ENCODE measurements around the gene SBF2. TPM values are rescaled to one million over a fixed set of nuclear protein-coding genes. Genes with fewer than 3 reads are reported as not detected.
"Not testable (repeated sequence)": the region's sequence is repeated elsewhere in the genome, so short reads cannot be mapped to it uniquely, and the experiment has no call there.

SBF2 gene
- total and polyA plus RNA-seq, 2 donors (not counting 3 experiments of a cell fraction or from before 2014, with no cell fraction given) = 15.4 to 42.4 TPM

GRCh38 chr11:9936754-9937153 lies 357.3 kb downstream of the SBF2 start:
- DNase-seq (ENCODE audit: low read depth, low spot score) = no peak
- Histone ChIP-seq H3K79me2 (ENCODE audit: control insufficient read depth, insufficient read depth, low read length) (no peaks in the 10 kb centered on the region), H3K4me1 (ENCODE audit: control insufficient read depth, extremely low read depth, insufficient read depth, low read length) (no peaks in the 10 kb centered on the region), H3K4me2 (ENCODE audit: insufficient read depth, low read length) (no peak overlapping the region), H3K9me1 (replicated peaks; ENCODE audit: control insufficient read depth, extremely low read depth, insufficient read depth, low read length) (no peaks in the 10 kb centered on the region), H3K27me3 (ENCODE audit: control insufficient read depth in 2 of 2, insufficient read depth in 2 of 2, low read length in 2 of 2) (no peaks in the 10 kb centered on the region), H3K9ac (replicated peaks; ENCODE audit: extremely low read depth, insufficient read depth, low read length) (no peak overlapping the region), H2AFZ (ENCODE audit: low read depth, low read length) (no peak overlapping the region), H4K20me1 (replicated peaks; ENCODE audit: control insufficient read depth, extremely low read depth, insufficient read depth, low read length) (no peaks in the 10 kb centered on the region), H3K9me3 (replicated peaks; ENCODE audit: control insufficient read depth, insufficient read depth, low read length) (no peaks in the 10 kb centered on the region), H3K36me3 (ENCODE audit: control insufficient read depth in 2 of 2, extremely low read depth in 1 of 2, insufficient read depth in 2 of 2, low read length in 2 of 2) (no peaks in the 10 kb centered on the region), H3K27ac (ENCODE audit: insufficient read depth, low read depth, low read length) (no peak overlapping the region), H3K4me3 (replicated peaks in 1 of 3; ENCODE audit: insufficient read depth in 1 of 3, low read depth in 1 of 3, low read length in 3 of 3) (no peak overlapping the region)
- ChIA-PET POLR2A (no interaction called here), CTCF (no interaction called here)
- intact Hi-C loops (cut with micrococcal nuclease) = no loop called here
- BruUV-seq (replicated peaks) = no TSS peak
- FAIRE-seq = no peak
- TF ChIP-seq POLR2AphosphoS5 (IDR thresholded peaks at IDR 0.05; ENCODE audit: insufficient read depth, low read depth, low read length) = no peak
- TF ChIP-seq EZH2 (IDR thresholded peaks at IDR 0.05; ENCODE audit: borderline replicate concordance, low read depth, low read length, severe bottlenecking) = no peak
- dilution Hi-C loops (cut with MboI; ENCODE audit: extremely low pct_ligation_motif_present, low sequenced_read_pairs) = no loop called here

DNA sequence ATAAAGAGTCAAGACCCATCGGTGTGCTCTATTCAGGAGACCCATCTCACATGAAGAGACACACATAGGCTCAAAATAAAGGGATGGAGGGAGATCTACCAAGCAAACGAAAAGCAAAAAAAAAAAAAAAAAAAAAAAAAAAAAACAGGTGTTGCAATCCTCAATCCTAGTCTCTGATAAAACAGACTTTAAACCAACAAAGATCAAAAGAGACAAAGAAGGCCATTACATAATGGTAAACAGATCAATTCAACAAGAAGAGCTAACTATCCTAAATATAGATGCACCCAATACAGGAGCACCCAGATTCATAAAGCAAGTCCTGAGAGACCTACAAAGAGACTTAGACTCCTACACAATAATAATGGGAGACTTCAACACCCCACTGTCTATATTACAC lies 361.2 kb downstream of the SBF2 start:
- CTCF ChIA-PET = interaction anchor here (1.6 kb wide), 1 partner anchor 10 kb away, joined by 6 read pairs; no protein-coding TSS in a partner anchor
- FAIRE-seq; H3K9me3 ChIP-seq (replicated peaks; ENCODE audit: control insufficient read depth, insufficient read depth, low read length); H3K9ac ChIP-seq (replicated peaks; ENCODE audit: extremely low read depth, insufficient read depth, low read length); H3K27me3 ChIP-seq (ENCODE audit: control insufficient read depth in 2 of 2, insufficient read depth in 2 of 2, low read length in 2 of 2); H3K4me3 ChIP-seq (replicated peaks in 1 of 3; ENCODE audit: insufficient read depth in 1 of 3, low read depth in 1 of 3, low read length in 3 of 3); H4K20me1 ChIP-seq (replicated peaks; ENCODE audit: control insufficient read depth, extremely low read depth, insufficient read depth, low read length); H3K27ac ChIP-seq (ENCODE audit: insufficient read depth, low read depth, low read length); H3K79me2 ChIP-seq (ENCODE audit: control insufficient read depth, insufficient read depth, low read length); dilution Hi-C loops (cut with MboI; ENCODE audit: extremely low pct_ligation_motif_present, low sequenced_read_pairs); H2AFZ ChIP-seq (ENCODE audit: low read depth, low read length); H3K9me1 ChIP-seq (replicated peaks; ENCODE audit: control insufficient read depth, extremely low read depth, insufficient read depth, low read length); H3K36me3 ChIP-seq (ENCODE audit: control insufficient read depth in 2 of 2, extremely low read depth in 1 of 2, insufficient read depth in 2 of 2, low read length in 2 of 2); intact Hi-C loops (cut with micrococcal nuclease); H3K4me2 ChIP-seq (ENCODE audit: insufficient read depth, low read length); DNase-seq (ENCODE audit: low read depth, low spot score); H3K4me1 ChIP-seq (ENCODE audit: control insufficient read depth, extremely low read depth, insufficient read depth, low read length); POLR2A ChIA-PET; BruUV-seq (replicated peaks): not testable (repeated sequence)

- H3K4me1 ChIP-seq (ENCODE audit: control insufficient read depth, extremely low read depth, insufficient read depth, low read length); DNase-seq (ENCODE audit: low read depth, low spot score); H3K9ac ChIP-seq (replicated peaks; ENCODE audit: extremely low read depth, insufficient read depth, low read length); BruUV-seq (replicated peaks); H4K20me1 ChIP-seq (replicated peaks; ENCODE audit: control insufficient read depth, extremely low read depth, insufficient read depth, low read length); H3K9me1 ChIP-seq (replicated peaks; ENCODE audit: control insufficient read depth, extremely low read depth, insufficient read depth, low read length); H3K27me3 ChIP-seq (ENCODE audit: control insufficient read depth in 2 of 2, insufficient read depth in 2 of 2, low read length in 2 of 2); H3K4me3 ChIP-seq (replicated peaks in 1 of 3; ENCODE audit: insufficient read depth in 1 of 3, low read depth in 1 of 3, low read length in 3 of 3); FAIRE-seq; H3K4me2 ChIP-seq (ENCODE audit: insufficient read depth, low read length); H2AFZ ChIP-seq (ENCODE audit: low read depth, low read length); POLR2A ChIA-PET; H3K36me3 ChIP-seq (ENCODE audit: control insufficient read depth in 2 of 2, extremely low read depth in 1 of 2, insufficient read depth in 2 of 2, low read length in 2 of 2); H3K9me3 ChIP-seq (replicated peaks; ENCODE audit: control insufficient read depth, insufficient read depth, low read length); H3K79me2 ChIP-seq (ENCODE audit: control insufficient read depth, insufficient read depth, low read length); CTCF ChIA-PET; dilution Hi-C loops (cut with MboI; ENCODE audit: extremely low pct_ligation_motif_present, low sequenced_read_pairs); H3K27ac ChIP-seq (ENCODE audit: insufficient read depth, low read depth, low read length); intact Hi-C loops (cut with micrococcal nuclease): not testable (repeated sequence)
Measured at GRCh38 chr11:9930562-9931331, 363.3 kb downstream of the SBF2 start.
